ENCODE measurements around the gene CCSER1. TPM values are rescaled to one million over a fixed set of nuclear protein-coding genes. Genes with fewer than 3 reads are reported as not detected.

The CCSER1 gene
- total RNA-seq, 1 experiment from 2014 or later: 5.9 TPM

GRCh38 chr4:90457817-90458216 is 330.6 kb downstream of the CCSER1 start:
- Histone ChIP-seq H3F3A (ENCODE audit: insufficient read depth, low read depth) (no peaks in the 10 kb centered on the region), H3K4me3 (no peak overlapping the region), H3K27me3 (ENCODE audit: insufficient read depth, low read depth) (no peaks in the 10 kb centered on the region), H4K20me1 (ENCODE audit: insufficient read depth) (no peaks in the 10 kb centered on the region), H2AFZ (no peak overlapping the region), H3K27ac (no peak overlapping the region), H3K79me2 (ENCODE audit: low read depth) (no peaks in the 10 kb centered on the region), H3K4me2 (no peak overlapping the region), H3K9me2 (ENCODE audit: insufficient read depth) (no peaks in the 10 kb centered on the region), H3K9me3 (ENCODE audit: insufficient read depth, low read depth) (no peaks in the 10 kb centered on the region), H3K4me1 (replicated peaks; ENCODE audit: insufficient read depth) (no peaks in the 10 kb centered on the region), H3K36me3 (ENCODE audit: low read depth) (no peaks in the 10 kb centered on the region)
- no peak for DNase-seq
- ChIA-PET CTCF (no interaction called here), POLR2A (ENCODE audit: unreplicated experiment) (no interaction called here)
- intact Hi-C loops (cut with micrococcal nuclease; ENCODE audit: unreplicated experiment): no loop called here
- BruUV-seq (replicated peaks): no TSS peak
- TF ChIP-seq EZH2 (IDR thresholded peaks at IDR 0.05; ENCODE audit: low read depth) (no peak), CTCF (conservative IDR thresholded peaks at IDR 0.05) (no peak)

- CTCF ChIA-PET: no interaction called here
- intact Hi-C loops (cut with micrococcal nuclease; ENCODE audit: unreplicated experiment): no loop called here
- no peaks in the 10 kb centered on the region for H4K20me1 ChIP-seq (ENCODE audit: insufficient read depth)
- no peak overlapping the region for H3K4me2 ChIP-seq
- H3K79me2 ChIP-seq (ENCODE audit: low read depth): no peaks in the 10 kb centered on the region
- no peak overlapping the region for H3K27ac ChIP-seq
- no peaks in the 10 kb centered on the region for H3K9me3 ChIP-seq (ENCODE audit: insufficient read depth, low read depth)
- DNase-seq: no peak
- no peaks in the 10 kb centered on the region for H3F3A ChIP-seq (ENCODE audit: insufficient read depth, low read depth)
- TF ChIP-seq CTCF (conservative IDR thresholded peaks at IDR 0.05) (no peak), EZH2 (IDR thresholded peaks at IDR 0.05; ENCODE audit: low read depth) (no peak)
- no peaks in the 10 kb centered on the region for H3K4me1 ChIP-seq (replicated peaks; ENCODE audit: insufficient read depth)
- no peak overlapping the region for H3K4me3 ChIP-seq
- no peaks in the 10 kb centered on the region for H3K36me3 ChIP-seq (ENCODE audit: low read depth)
- no peak overlapping the region for H2AFZ ChIP-seq
- POLR2A ChIA-PET (ENCODE audit: unreplicated experiment): no interaction called here
- H3K9me2 ChIP-seq (ENCODE audit: insufficient read depth): no peaks in the 10 kb centered on the region
- H3K27me3 ChIP-seq (ENCODE audit: insufficient read depth, low read depth): no peaks in the 10 kb centered on the region
- no TSS peak for BruUV-seq (replicated peaks)
Measured at GRCh38 chr4:90458576-90458975, 331.4 kb downstream of the CCSER1 start.

- intact Hi-C loops (cut with micrococcal nuclease; ENCODE audit: unreplicated experiment): no loop called here
- H3K79me2 ChIP-seq (ENCODE audit: low read depth): no peaks in the 10 kb centered on the region
- no TSS peak for BruUV-seq (replicated peaks)
- H3K4me3 ChIP-seq: no peak overlapping the region
- no peaks in the 10 kb centered on the region for H3K36me3 ChIP-seq (ENCODE audit: low read depth)
- no peak for TF ChIP-seq CTCF (conservative IDR thresholded peaks at IDR 0.05)
- TF ChIP-seq EZH2 (IDR thresholded peaks at IDR 0.05; ENCODE audit: low read depth): no peak
- no peak overlapping the region for H2AFZ ChIP-seq
- ChIA-PET POLR2A (ENCODE audit: unreplicated experiment) (no interaction called here), CTCF (no interaction called here)
- H4K20me1 ChIP-seq (ENCODE audit: insufficient read depth): no peaks in the 10 kb centered on the region
- no peaks in the 10 kb centered on the region for H3F3A ChIP-seq (ENCODE audit: insufficient read depth, low read depth)
- H3K4me1 ChIP-seq (replicated peaks; ENCODE audit: insufficient read depth): no peaks in the 10 kb centered on the region
- H3K27ac ChIP-seq: no peak overlapping the region
- H3K27me3 ChIP-seq (ENCODE audit: insufficient read depth, low read depth): no peaks in the 10 kb centered on the region
- no peak overlapping the region for H3K4me2 ChIP-seq
- H3K9me2 ChIP-seq (ENCODE audit: insufficient read depth): no peaks in the 10 kb centered on the region
- DNase-seq: no peak
- H3K9me3 ChIP-seq (ENCODE audit: insufficient read depth, low read depth): no peaks in the 10 kb centered on the region
Measured at GRCh38 chr4:90474484-90474883, 347.3 kb downstream of the CCSER1 start.

Measured in PC-9 (cell line).